MM.1S (cell line): ENCODE results near the gene NXN.
"Not testable (repeated sequence)": the region's sequence is repeated elsewhere in the genome, so short reads cannot be mapped to it uniquely, and the experiment has no call there.

Experiments used
- DNase-seq: peaks from one replicate; pipeline ENCODE4 v3.0.0-alpha.2; 2015
- H2AFZ ChIP-seq: fragments of 300-600 bp; sonication (generic); 2 replicates; pipeline ENCODE4 v1.6.0; 2016; ENCODE audit warnings: antibody characterized with exemption, low read length
- H3F3A ChIP-seq: fragments of 300-600 bp; sonication (generic); 2 replicates; pipeline ENCODE4 v1.6.1; 2016; ENCODE audit warnings: mild to moderate bottlenecking, antibody characterized with exemption, low read length, moderate library complexity, mixed read lengths; ENCODE audit not compliant: insufficient read depth
- H3K27ac ChIP-seq: fragments of 300-600 bp; sonication (generic); 2 replicates; pipeline ENCODE4 v1.5.1; 2016; ENCODE audit warnings: mild to moderate bottlenecking, low read length
- H3K27me3 ChIP-seq: fragments of 300-600 bp; sonication (generic); replicated peaks from 2 replicates; pipeline ENCODE4 v1.6.0; 2016; ENCODE audit warnings: low read length; ENCODE audit not compliant: insufficient read depth
- H3K36me3 ChIP-seq: fragments of 300-600 bp; sonication (generic); replicated peaks from 2 replicates; pipeline ENCODE4 v1.6.1; 2016; ENCODE audit warnings: mild to moderate bottlenecking, low read length, mixed read lengths; ENCODE audit not compliant: insufficient read depth
- H3K4me1 ChIP-seq: fragments of 300-600 bp; sonication (generic); 2 replicates; pipeline ENCODE4 v1.6.1; 2016; ENCODE audit warnings: low read length, mixed read lengths
- H3K4me2 ChIP-seq: fragments of 300-600 bp; sonication (generic); 2 replicates; pipeline ENCODE4 v1.6.0; 2016; ENCODE audit warnings: low read depth, low read length
- H3K4me3 ChIP-seq: fragments of 300-600 bp; sonication (generic); 2 replicates; pipeline ENCODE4 v1.5.1; 2016; ENCODE audit warnings: low read length, mixed read lengths
- H3K79me2 ChIP-seq: fragments of 300-600 bp; sonication (generic); 2 replicates; pipeline ENCODE4 v1.6.1; 2016; ENCODE audit warnings: mixed run types, low read length, mixed read lengths
- H3K9ac ChIP-seq: fragments of 300-600 bp; sonication (generic); 2 replicates; pipeline ENCODE4 v1.6.1; 2016; ENCODE audit warnings: low read length, mixed read lengths
- H3K9me2 ChIP-seq: fragments of 300-600 bp; sonication (generic); replicated peaks from 2 replicates; pipeline ENCODE4 v1.6.1; 2016; ENCODE audit warnings: mild to moderate bottlenecking, low read length, mixed read lengths; ENCODE audit not compliant: insufficient read depth
- H3K9me3 ChIP-seq: fragments of 300-600 bp; sonication (generic); replicated peaks from 2 replicates; pipeline ENCODE4 v1.6.1; 2016; ENCODE audit warnings: mild to moderate bottlenecking, low read length, mixed read lengths; ENCODE audit not compliant: insufficient read depth
- H4K20me1 ChIP-seq: fragments of 300-600 bp; sonication (generic); 2 replicates; pipeline ENCODE4 v1.6.1; 2016; ENCODE audit warnings: mild to moderate bottlenecking, low read length, moderate library complexity, mixed read lengths; ENCODE audit not compliant: insufficient read depth
- CTCF ChIP-seq: fragments of 300-600 bp; sonication (generic); IDR thresholded peaks from 2 replicates; pipeline ENCODE4 v1.5.1; 2016; ENCODE audit warnings: antibody characterized with exemption, low read length, mixed read lengths
- EZH2 ChIP-seq: fragments of 300-600 bp; sonication (generic); optimal IDR thresholded peaks from 2 replicates; pipeline ENCODE3; 2017; ENCODE audit warnings: low read depth, mild to moderate bottlenecking, antibody characterized with exemption, low read length, mixed read lengths
- EZH2phosphoT487 ChIP-seq: fragments of 300-600 bp; sonication (generic); IDR thresholded peaks from 2 replicates; pipeline ENCODE4 v1.6.1; 2018; ENCODE audit warnings: antibody characterized with exemption, low read length

NXN gene

GRCh38 chr17:924711-925475 lies 54.7 kb downstream of the NXN start:
- no peaks in the 10 kb centered on the region for H3K4me1 ChIP-seq
- no peaks in the 10 kb centered on the region for H3K9me2 ChIP-seq
- DNase-seq: no peak
- no peaks in the 10 kb centered on the region for H3K79me2 ChIP-seq
- H3K27ac ChIP-seq: no peak overlapping the region
- no peak overlapping the region for H3K9ac ChIP-seq
- TF ChIP-seq EZH2 (no peak), EZH2phosphoT487 (0 out of 2 replicates have a peak, but pooled peaks have one; percentile 38), CTCF (no peak)
- no peaks in the 10 kb centered on the region for H3K36me3 ChIP-seq
- peaks cover 99% of the 10 kb centered on the region for H3K27me3 ChIP-seq
- no peak overlapping the region for H3K4me3 ChIP-seq
- no peak overlapping the region for H3K4me2 ChIP-seq
- no peaks in the 10 kb centered on the region for H3F3A ChIP-seq
- no peak overlapping the region for H2AFZ ChIP-seq
- no peaks in the 10 kb centered on the region for H3K9me3 ChIP-seq
- H4K20me1 ChIP-seq: no peaks in the 10 kb centered on the region

GRCh38 chr17:924306-924705 lies 55.3 kb downstream of the NXN start:
- DNase-seq, H3K9me3 ChIP-seq, H3K4me2 ChIP-seq, H3K79me2 ChIP-seq, H3K4me3 ChIP-seq, H3K9me2 ChIP-seq, H3F3A ChIP-seq, H3K4me1 ChIP-seq, H4K20me1 ChIP-seq, H2AFZ ChIP-seq, H3K27ac ChIP-seq, H3K36me3 ChIP-seq, H3K9ac ChIP-seq: not testable (repeated sequence)
- H3K27me3 ChIP-seq: peaks cover 99% of the 10 kb centered on the region

DNA sequence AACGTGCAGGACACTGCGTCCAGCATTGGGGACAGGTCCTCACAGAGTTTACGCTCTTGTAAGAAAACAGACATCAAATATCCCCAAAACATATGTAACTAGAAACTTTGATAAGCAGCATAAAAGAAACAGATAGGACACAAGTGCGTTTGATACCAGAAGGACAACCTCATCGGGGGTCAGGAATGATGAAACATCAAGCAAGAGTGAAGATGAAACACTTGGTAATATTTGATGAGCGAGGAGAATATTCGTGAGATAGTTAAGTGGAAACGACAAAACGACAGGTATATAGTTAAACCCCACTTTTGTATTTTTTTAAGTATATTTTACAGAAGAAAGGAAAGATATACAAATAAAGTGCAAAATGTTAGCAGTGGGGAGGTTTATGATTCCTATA lies 55.9 kb downstream of the NXN start:
- no peak overlapping the region for H3K27ac ChIP-seq
- no peak overlapping the region for H3K4me2 ChIP-seq
- no peaks in the 10 kb centered on the region for H3K36me3 ChIP-seq
- DNase-seq: no peak
- no peaks in the 10 kb centered on the region for H3K9me3 ChIP-seq
- peaks cover 98% of the 10 kb centered on the region for H3K27me3 ChIP-seq
- no peak overlapping the region for H2AFZ ChIP-seq
- no peaks in the 10 kb centered on the region for H3K4me1 ChIP-seq
- H3K4me3 ChIP-seq: no peak overlapping the region
- H3K79me2 ChIP-seq: no peaks in the 10 kb centered on the region
- H3F3A ChIP-seq: no peaks in the 10 kb centered on the region
- H3K9ac ChIP-seq: no peak overlapping the region
- H3K9me2 ChIP-seq: no peaks in the 10 kb centered on the region
- TF ChIP-seq EZH2 (no peak), EZH2phosphoT487 (no peak), CTCF (no peak)
- no peaks in the 10 kb centered on the region for H4K20me1 ChIP-seq

DNA sequence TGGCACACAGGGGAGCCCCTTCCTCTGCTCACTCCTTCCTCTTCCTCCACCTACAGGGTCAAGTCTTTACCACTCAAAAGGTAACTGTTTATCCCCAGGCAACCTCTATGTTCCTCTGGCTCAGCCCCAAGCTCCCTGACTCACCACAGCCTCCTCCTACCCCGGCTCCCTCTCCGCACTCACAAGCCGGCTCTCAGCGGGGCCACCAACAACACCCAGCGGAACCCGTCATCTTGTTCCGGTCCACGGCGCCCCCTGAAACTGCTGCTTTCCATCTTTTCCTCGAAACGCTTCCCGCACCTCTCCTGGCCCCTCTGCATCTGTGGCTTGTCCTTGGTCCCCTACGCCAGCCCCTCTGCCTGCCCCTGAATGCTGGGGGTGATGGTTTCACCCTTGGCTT lies 58.4 kb downstream of the NXN start:
- H3K4me2 ChIP-seq: no peak overlapping the region
- H3K9ac ChIP-seq: no peak overlapping the region
- H3K9me3 ChIP-seq: no peaks in the 10 kb centered on the region
- no peak overlapping the region for H2AFZ ChIP-seq
- H3K36me3 ChIP-seq: no peaks in the 10 kb centered on the region
- no peaks in the 10 kb centered on the region for H3K9me2 ChIP-seq
- H3K27me3 ChIP-seq: peaks cover 97% of the 10 kb centered on the region
- no peaks in the 10 kb centered on the region for H3K4me1 ChIP-seq
- TF ChIP-seq EZH2: no peak
- H3K79me2 ChIP-seq: no peaks in the 10 kb centered on the region
- no peak overlapping the region for H3K4me3 ChIP-seq
- H4K20me1 ChIP-seq: no peaks in the 10 kb centered on the region
- no peaks in the 10 kb centered on the region for H3F3A ChIP-seq
- no peak overlapping the region for H3K27ac ChIP-seq
- no peak for DNase-seq
